Brain microvascular endothelial cell (primary cell): Measurements from ENCODE around the gene FARP2.

Experiments
- DNase-seq: peaks from one replicate; pipeline ENCODE4 v3.0.0-alpha.2; 2020
- H3K27ac ChIP-seq: fragments of 250-450 bp; sonication (Bioruptor Pico); 2 replicates; pipeline ENCODE4 v1.5.1; 2020; ENCODE audit warnings: mild to moderate bottlenecking, moderate library complexity
- H3K27me3 ChIP-seq: fragments of 250-450 bp; sonication (Bioruptor Pico); replicated peaks from 2 replicates; pipeline ENCODE4 v1.5.1; 2020; ENCODE audit warnings: mild to moderate bottlenecking
- H3K36me3 ChIP-seq: fragments of 250-450 bp; sonication (Bioruptor Pico); replicated peaks from 2 replicates; pipeline ENCODE4 v1.5.1; 2020; ENCODE audit warnings: mild to moderate bottlenecking
- H3K4me3 ChIP-seq: 2 replicates; pipeline ENCODE4 v1.5.1; 2011; ENCODE audit warnings: low read depth, mild to moderate bottlenecking, control low read depth, low read length, moderate library complexity
- CTCF ChIP-seq: IDR thresholded peaks from 2 replicates; pipeline ENCODE4 v1.5.1; 2011; ENCODE audit warnings: low read depth, mild to moderate bottlenecking, moderate library complexity, low read length, control low read depth, inconsistent platforms; ENCODE audit errors: missing control alignments
- in situ Hi-C: cut with HindIII; loops from 2 replicates; pipeline ENCODE4 v1.10.0; 2017; ENCODE audit warnings: low sequenced_read_pairs, low pct_ligation_motif_present

Gene FARP2

GRCh38 chr2:241509155-241509784 is 153.2 kb downstream of the FARP2 start:
- in situ Hi-C loops, result no loop called here
- DNase-seq, result no peak
- Histone ChIP-seq H3K27me3 (no peaks in the 10 kb centered on the region), H3K4me3 (peak overlapping the region; percentile 58), H3K27ac (peak overlapping the region; percentile 75), H3K36me3 (no peaks in the 10 kb centered on the region)
- TF ChIP-seq CTCF, result peak; percentile 1

- H3K27ac ChIP-seq, result no peak overlapping the region
- in situ Hi-C loops, result no loop called here
- no peaks in the 10 kb centered on the region for H3K36me3 ChIP-seq
- H3K27me3 ChIP-seq, result no peaks in the 10 kb centered on the region
- DNase-seq, result no peak
- TF ChIP-seq CTCF, result no peak
- no peak overlapping the region for H3K4me3 ChIP-seq
Measured at GRCh38 chr2:241511091-241511741, 155.1 kb downstream of the FARP2 start.

GRCh38 chr2:241514553-241514952 is 158.5 kb downstream of the FARP2 start:
- H3K27ac ChIP-seq, result no peak overlapping the region

GRCh38 chr2:241514986-241515737 is 159.1 kb downstream of the FARP2 start:
- no peak overlapping the region for H3K4me3 ChIP-seq
- no peak for TF ChIP-seq CTCF
- in situ Hi-C loops, result no loop called here
- no peak overlapping the region for H3K27ac ChIP-seq
- no peaks in the 10 kb centered on the region for H3K27me3 ChIP-seq
- DNase-seq, result no peak
- no peaks in the 10 kb centered on the region for H3K36me3 ChIP-seq

More at GRCh38 chr2:241514553-241514952, 158.5 kb downstream of the FARP2 start:
- H3K36me3 ChIP-seq, result no peaks in the 10 kb centered on the region
- no peak overlapping the region for H3K4me3 ChIP-seq
- no peak for TF ChIP-seq CTCF
- H3K27me3 ChIP-seq, result no peaks in the 10 kb centered on the region
- no peak for DNase-seq
- in situ Hi-C loops, result no loop called here

- DNase-seq, result no peak
- Histone ChIP-seq H3K27me3 (no peaks in the 10 kb centered on the region), H3K27ac (no peak overlapping the region), H3K36me3 (no peaks in the 10 kb centered on the region), H3K4me3 (no peak overlapping the region)
- in situ Hi-C loops, result no loop called here
- no peak for TF ChIP-seq CTCF
Measured at GRCh38 chr2:241516520-241516965, 160.5 kb downstream of the FARP2 start.
